Muscle of leg (tissue), 11 donors: ENCODE results near the gene COL6A3. TPM values are rescaled to one million over a fixed set of nuclear protein-coding genes. Genes with fewer than 3 reads are reported as not detected.
A peak's percentile ranks its signal among the peaks of the same experiment; 100 is the strongest.

Experiments used
- DNase-seq: peaks from one replicate; pipeline ENCODE4 v3.0.0; 2013
- H3K27ac ChIP-seq: one replicate; pipeline ENCODE4 v1.5.1; 2013; ENCODE audit warnings: mild to moderate bottlenecking, low read length, control low read depth
- H3K27me3 ChIP-seq: one replicate; pipeline ENCODE4 v1.6.1; 2013; ENCODE audit warnings: low read length; ENCODE audit not compliant: control insufficient read depth, insufficient read depth
- H3K36me3 ChIP-seq: one replicate; pipeline ENCODE4 v1.6.1; 2013; ENCODE audit warnings: low read length; ENCODE audit not compliant: control insufficient read depth, insufficient read depth
- H3K4me1 ChIP-seq: one replicate; pipeline ENCODE4 v1.6.1; 2013; ENCODE audit warnings: low read length; ENCODE audit not compliant: control insufficient read depth, insufficient read depth
- H3K4me3 ChIP-seq: one replicate; pipeline ENCODE4 v1.5.1; 2013; ENCODE audit warnings: low read length, control low read depth
- H3K9me3 ChIP-seq: replicated peaks from 2 replicates; pipeline ENCODE4 v1.6.1; 2013; ENCODE audit warnings: low read depth, low read length; ENCODE audit not compliant: control insufficient read depth
- WGBS: methylation state at CpG from one replicate; pipeline ENCODE4 v1.1.5; 2013; ENCODE audit warnings: missing lambda C conversion rate; ENCODE audit not compliant: insufficient coverage; 5-methylcytosine and 5-hydroxymethylcytosine counted together
- polyA plus RNA-seq, 8 donors: library from polyadenylated mRNA; unstranded; fragments of 120-200 nt; gene quantifications; one replicate each; pipeline versions ENCODE4 v1.2.1 to v1.2.3, GENCODE V29; 2013; ENCODE audit warnings: inconsistent platforms in 1 of 8, low replicate concordance in 1 of 8; ENCODE audit not compliant: insufficient read length in 8 of 8, insufficient read depth in 1 of 8
- total RNA-seq: library from RNA; stranded (reverse); fragments of 120-200 nt; gene quantifications from one replicate; pipeline ENCODE4 v1.2.4, GENCODE V29; 2013

Gene COL6A3
- total and polyA plus RNA-seq, 9 donors, result 203 to 490 (median 323) TPM

- Histone ChIP-seq H3K4me3 (no peak overlapping the region), H3K4me1 (peaks cover 44% of the 10 kb centered on the region), H3K36me3 (peaks cover 5% of the 10 kb centered on the region), H3K27me3 (no peaks in the 10 kb centered on the region), H3K9me3 (no peaks in the 10 kb centered on the region), H3K27ac (no peak overlapping the region)
- no peak for DNase-seq
- 73% methylated on average over 4 of the region's 4 CpGs for WGBS
Observed at GRCh38 chr2:237322564-237322963, 91.4 kb downstream of the COL6A3 start.

DNA sequence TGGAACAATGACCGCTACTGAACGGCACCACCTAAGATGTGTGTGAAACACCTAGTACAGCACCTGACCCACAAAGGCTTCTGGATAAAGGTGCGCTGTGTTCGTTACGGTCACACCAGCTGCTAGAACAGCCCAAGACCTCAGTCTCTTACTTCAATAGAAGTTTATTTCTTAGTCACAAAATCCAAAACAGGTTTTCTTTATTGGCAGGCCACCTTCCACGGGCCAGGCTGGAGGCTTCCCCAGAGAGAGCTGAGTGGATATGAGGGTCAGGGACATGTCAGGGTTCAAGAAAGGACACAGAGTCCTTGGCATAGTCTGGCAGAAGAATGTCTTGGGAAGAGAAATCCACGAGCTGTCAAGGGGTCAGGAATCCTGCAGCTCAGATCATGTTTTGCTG, 92.2 kb downstream of the COL6A3 start:
- WGBS, result 88% methylated on average over 6 of the region's 7 CpGs
- DNase-seq, result no peak
- H3K9me3 ChIP-seq, result no peaks in the 10 kb centered on the region
- H3K27ac ChIP-seq, result peak overlapping the region; percentile 29
- no peaks in the 10 kb centered on the region for H3K27me3 ChIP-seq
- peaks cover 5% of the 10 kb centered on the region for H3K36me3 ChIP-seq
- H3K4me3 ChIP-seq, result no peak overlapping the region
- peaks cover 41% of the 10 kb centered on the region for H3K4me1 ChIP-seq

DNA sequence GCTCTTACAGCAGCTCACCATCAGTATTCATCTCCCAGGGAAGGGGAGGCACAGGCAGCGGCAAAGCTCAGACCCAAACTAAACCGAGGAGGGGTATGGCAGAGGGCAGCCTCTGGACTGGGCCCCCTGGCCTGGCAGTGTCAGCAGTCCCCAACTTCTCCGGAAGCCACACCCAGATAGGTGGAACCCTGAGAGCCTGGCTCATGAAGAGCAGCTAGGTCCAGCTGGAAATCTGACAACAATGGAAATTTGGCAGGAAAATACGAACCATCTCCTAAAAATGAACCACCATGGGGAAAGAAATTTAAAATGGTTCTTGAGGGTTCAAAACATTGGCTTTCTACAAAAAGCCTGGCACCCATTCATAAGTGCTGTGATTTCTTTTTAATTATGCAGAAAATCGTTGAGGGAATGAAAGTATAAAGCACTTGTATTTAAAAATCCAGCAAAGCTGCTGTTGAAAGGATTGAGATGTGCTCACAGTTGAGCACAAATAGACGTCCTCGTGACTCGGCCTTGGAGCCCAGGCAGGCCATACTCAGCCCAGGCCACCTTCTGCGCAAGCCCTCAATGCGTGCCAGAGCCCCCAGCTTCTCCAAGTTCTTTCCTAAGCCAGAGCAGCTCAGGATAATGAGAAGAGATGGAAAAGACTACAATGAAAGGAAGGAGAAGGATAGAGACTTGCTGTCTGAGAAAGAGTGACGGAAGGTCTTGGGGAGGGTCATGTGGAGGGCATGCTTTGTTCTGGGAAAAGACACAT, 93.0 kb downstream of the COL6A3 start:
- 64% methylated on average over 9 of the region's 11 CpGs for WGBS
- peak; percentile 77 for DNase-seq
- peak overlapping the region; percentile 29 for H3K27ac ChIP-seq
- no peaks in the 10 kb centered on the region for H3K27me3 ChIP-seq
- peaks cover 42% of the 10 kb centered on the region for H3K4me1 ChIP-seq
- no peaks in the 10 kb centered on the region for H3K9me3 ChIP-seq
- H3K36me3 ChIP-seq, result peaks cover 5% of the 10 kb centered on the region
- H3K4me3 ChIP-seq, result no peak overlapping the region

GRCh38 chr2:237319887-237320286, 94.1 kb downstream of the COL6A3 start:
- Histone ChIP-seq H3K36me3 (peaks cover 5% of the 10 kb centered on the region), H3K9me3 (no peaks in the 10 kb centered on the region), H3K27me3 (no peaks in the 10 kb centered on the region), H3K4me3 (no peak overlapping the region), H3K27ac (no peak overlapping the region), H3K4me1 (peaks cover 53% of the 10 kb centered on the region)
- DNase-seq, result no peak
- WGBS, result 73% methylated on average over 3 of the region's 4 CpGs

GRCh38 chr2:237319086-237319820, 94.7 kb downstream of the COL6A3 start:
- 91% methylated on average over 13 of the region's 15 CpGs for WGBS
- H3K9me3 ChIP-seq, result no peaks in the 10 kb centered on the region
- H3K4me1 ChIP-seq, result peaks cover 53% of the 10 kb centered on the region
- no peak for DNase-seq
- H3K27ac ChIP-seq, result no peak overlapping the region
- H3K4me3 ChIP-seq, result no peak overlapping the region
- no peaks in the 10 kb centered on the region for H3K27me3 ChIP-seq
- peaks cover 5% of the 10 kb centered on the region for H3K36me3 ChIP-seq

- WGBS, result no CpG with 5 or more reads among the region's 6 CpGs
- H3K36me3 ChIP-seq, result peaks cover 3% of the 10 kb centered on the region
- H3K27ac ChIP-seq, result peak overlapping the region; percentile 96
- no peak for DNase-seq
- peaks cover 49% of the 10 kb centered on the region for H3K4me1 ChIP-seq
- H3K27me3 ChIP-seq, result no peaks in the 10 kb centered on the region
- no peaks in the 10 kb centered on the region for H3K9me3 ChIP-seq
- no peak overlapping the region for H3K4me3 ChIP-seq
Observed at GRCh38 chr2:237316339-237316738, 97.6 kb downstream of the COL6A3 start.

DNA sequence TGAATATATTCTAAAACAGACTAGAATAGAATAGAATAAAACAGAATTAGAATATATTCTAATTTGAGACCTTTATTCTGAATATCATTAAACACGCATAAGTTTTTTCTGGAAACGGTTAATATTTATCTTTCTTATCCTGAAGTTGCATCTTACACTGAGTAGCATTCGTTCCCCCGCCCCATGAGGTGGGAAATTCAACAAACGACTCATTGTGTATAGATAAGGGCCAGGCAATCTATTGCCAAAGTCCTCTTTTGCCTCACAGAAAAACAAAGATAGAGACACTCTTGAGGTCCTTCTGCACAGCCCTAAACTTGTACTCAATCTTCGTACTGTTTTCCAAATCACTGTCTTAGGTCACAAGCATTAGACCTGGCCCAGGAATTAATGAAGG, 98.1 kb downstream of the COL6A3 start:
- 0% methylated on average over 1 of the region's 6 CpGs for WGBS
- no peak overlapping the region for H3K4me3 ChIP-seq
- no peak for DNase-seq
- no peaks in the 10 kb centered on the region for H3K27me3 ChIP-seq
- peaks cover 3% of the 10 kb centered on the region for H3K36me3 ChIP-seq
- H3K9me3 ChIP-seq, result no peaks in the 10 kb centered on the region
- H3K4me1 ChIP-seq, result peaks cover 45% of the 10 kb centered on the region
- H3K27ac ChIP-seq, result peak overlapping the region; percentile 96

GRCh38 chr2:237315170-237315828, 98.7 kb downstream of the COL6A3 start:
- Histone ChIP-seq H3K36me3 (peaks cover 3% of the 10 kb centered on the region), H3K27ac (peak overlapping the region; percentile 96), H3K4me3 (no peak overlapping the region), H3K4me1 (peaks cover 44% of the 10 kb centered on the region), H3K9me3 (no peaks in the 10 kb centered on the region), H3K27me3 (no peaks in the 10 kb centered on the region)
- peak; percentile 98 for DNase-seq
- 6% methylated on average over 9 of the region's 14 CpGs for WGBS

GRCh38 chr2:237314681-237315080, 99.3 kb downstream of the COL6A3 start:
- Histone ChIP-seq H3K36me3 (no peaks in the 10 kb centered on the region), H3K27me3 (no peaks in the 10 kb centered on the region), H3K4me3 (no peak overlapping the region), H3K9me3 (no peaks in the 10 kb centered on the region), H3K27ac (peak overlapping the region; percentile 96), H3K4me1 (peaks cover 46% of the 10 kb centered on the region)
- DNase-seq, result no peak
- no CpG with 5 or more reads among the region's 3 CpGs for WGBS

- Histone ChIP-seq H3K9me3 (no peaks in the 10 kb centered on the region), H3K4me3 (no peak overlapping the region), H3K27me3 (no peaks in the 10 kb centered on the region), H3K4me1 (peaks cover 46% of the 10 kb centered on the region), H3K36me3 (no peaks in the 10 kb centered on the region), H3K27ac (peak overlapping the region; percentile 96)
- no peak for DNase-seq
- WGBS, result 88% methylated on average over 7 of the region's 7 CpGs
Observed at GRCh38 chr2:237314198-237314597, 99.8 kb downstream of the COL6A3 start.
